HepG2 (cell line): ENCODE measurements around the gene UBXN2A. TPM values are rescaled to one million over a fixed set of nuclear protein-coding genes. Genes with fewer than 3 reads are reported as not detected.

ENCODE experiments used
- FOXK1 ChIP-seq: sonication (generic); formaldehyde crosslinking; IDR thresholded peaks from 2 replicates; pipeline ENCODE4 v1.4.0; 2020; ENCODE audit warnings: low read depth, missing genetic modification reagents, borderline replicate concordance
- HNF4G ChIP-seq, 2 experiments: sonication (generic) in 1 of 2; formaldehyde crosslinking in 1 of 2; IDR thresholded peaks; 2 replicates each; pipeline versions ENCODE4 v1.4.0 to v1.6.1; 2011 to 2020; ENCODE audit warnings: borderline replicate concordance in 2 of 2, low read depth in 2 of 2, mild to moderate bottlenecking in 2 of 2, low read length in 1 of 2, missing genetic modification reagents in 1 of 2, moderate library complexity in 1 of 2
- PITX1 ChIP-seq: sonication (generic); formaldehyde crosslinking; IDR thresholded peaks from 2 replicates; pipeline ENCODE4 v1.5.1; 2020; ENCODE audit warnings: mild to moderate bottlenecking, missing genetic modification reagents
- RBAK ChIP-seq: sonication (generic); formaldehyde crosslinking; IDR thresholded peaks from 2 replicates; pipeline ENCODE4 v1.5.1; 2020; ENCODE audit warnings: mild to moderate bottlenecking, missing genetic modification reagents
- XRCC5 ChIP-seq: fragments of 200-400 bp; formaldehyde crosslinking; optimal IDR thresholded peaks from 2 replicates; pipeline ENCODE3; 2017; ENCODE audit warnings: mild to moderate bottlenecking, low read length
- ZNF816 ChIP-seq: sonication (generic); formaldehyde crosslinking; IDR thresholded peaks from 2 replicates; pipeline ENCODE4 v1.8.0; 2022; ENCODE audit warnings: missing genetic modification reagents, mild to moderate bottlenecking, borderline replicate concordance
- ZNF879 ChIP-seq: sonication (generic); formaldehyde crosslinking; IDR thresholded peaks from 2 replicates; pipeline ENCODE4 v1.8.1; 2023; ENCODE audit warnings: missing genetic modification reagents
- polyA plus RNA-seq, 8 experiments: library from polyadenylated mRNA; depleted of rRNA in 3 of 8; stranded (reverse) in 7 of 8; unstranded in 1 of 8; fragments of >200 nt; fragmentation: Illumina TruSeq in 4 of 8; extraction: Trizol in 4 of 8; gene quantifications; 2 replicates each; pipeline versions ENCODE4 v1.2.1 to v1.2.3, GENCODE V29; 2011 to 2016; ENCODE audit warnings: low read depth in 4 of 8, missing spikeins in 1 of 8, mixed read lengths in 1 of 8; ENCODE audit not compliant: insufficient read depth in 1 of 8
- total RNA-seq, 5 experiments: library from RNA; depleted of rRNA; stranded (reverse); fragments of >200 nt; fragmentation: Illumina TruSeq; extraction: Trizol; gene quantifications; 2 replicates each; pipeline ENCODE4 v1.2.3, GENCODE V29; 2016; ENCODE audit warnings: low read depth in 1 of 5
- TF ChIP-seq, protein P1 (sequence below): sonication (generic); formaldehyde crosslinking; IDR thresholded peaks from 2 replicates; pipeline ENCODE4 v1.8.1; 2023; ENCODE audit warnings: mild to moderate bottlenecking, inconsistent platforms, moderate library complexity, missing genetic modification reagents, borderline replicate concordance
- TF ChIP-seq, protein P2 (sequence below): IDR thresholded peaks from 2 replicates; pipeline ENCODE4 v1.6.1; 2016; ENCODE audit warnings: missing genetic modification reagents, missing compliant biosample characterization
- TF ChIP-seq, protein P3 (sequence below): IDR thresholded peaks from 2 replicates; pipeline ENCODE4 v1.6.1; 2016
- TF ChIP-seq, protein P4 (sequence below): sonication (generic); formaldehyde crosslinking; IDR thresholded peaks from 2 replicates; pipeline ENCODE4 v1.4.0; 2020; ENCODE audit warnings: missing genetic modification reagents
- TF ChIP-seq, protein P5 (sequence below): conservative IDR thresholded peaks from 2 replicates; pipeline ENCODE4 v1.6.1; 2018; ENCODE audit warnings: missing genetic modification reagents
- TF ChIP-seq, protein P6 (sequence below): sonication (generic); formaldehyde crosslinking; IDR thresholded peaks from 2 replicates; pipeline ENCODE4 v1.9.0; 2021; ENCODE audit warnings: missing genetic modification reagents, borderline replicate concordance
- TF ChIP-seq, protein P7 (sequence below): sonication (generic); formaldehyde crosslinking; IDR thresholded peaks from 2 replicates; pipeline ENCODE4 v1.8.0; 2022; ENCODE audit warnings: mild to moderate bottlenecking, missing genetic modification reagents, borderline replicate concordance

UBXN2A gene
- total and polyA plus RNA-seq, 2 of the 13 experiments (the other 11 are each of a cell fraction or from before 2014, with no cell fraction given), result 8.3 to 20.9 TPM

DNA sequence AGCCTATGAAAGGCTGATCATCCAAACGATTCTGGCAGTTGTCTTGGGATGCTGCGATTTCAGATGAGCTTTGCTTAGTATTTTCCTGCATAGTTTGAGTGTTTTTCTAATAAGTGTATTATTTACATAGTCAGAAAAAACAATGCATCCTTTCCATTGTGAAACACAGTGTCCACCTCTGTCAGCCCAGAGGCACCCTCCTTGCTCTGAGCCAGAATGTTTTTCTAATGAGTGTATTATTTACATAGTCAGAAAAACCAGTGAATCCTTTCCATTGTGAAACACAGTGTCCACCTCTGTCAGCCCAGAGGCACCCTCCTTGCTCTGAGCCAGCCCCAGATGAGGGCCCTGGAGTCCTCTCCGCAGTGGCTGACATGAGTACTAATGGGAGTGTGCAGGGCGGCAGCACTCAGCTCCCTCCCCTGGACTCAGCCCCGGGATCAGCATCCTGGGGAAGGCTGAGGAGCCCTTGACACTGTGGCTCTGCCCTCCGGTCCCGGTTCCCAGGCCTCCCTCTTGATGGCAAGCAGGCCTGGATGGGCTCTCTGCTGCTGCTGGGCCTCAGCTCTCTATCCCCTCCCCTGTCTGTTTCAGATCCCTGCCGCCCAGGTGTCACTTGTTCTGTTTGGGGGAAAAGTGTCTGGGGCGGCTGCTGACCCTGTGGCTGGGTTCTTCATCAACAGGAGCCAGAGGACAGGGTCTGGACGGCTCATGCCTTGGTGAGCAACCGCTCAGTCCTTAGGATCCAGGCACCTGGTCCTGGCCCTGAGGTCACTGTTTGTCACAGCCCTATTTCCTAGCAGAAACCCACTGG is 75.5 kb downstream of the UBXN2A start (continued):
- TF ChIP-seq ZNF816 (CRISPR knock-in tag), result peak; percentile 94; the same call in 1 of the 2 replicates
- no peak for TF ChIP-seq PITX1 (CRISPR knock-in tag)
- TF ChIP-seq RBAK, result no peak
- no peak for TF ChIP-seq ZNF879 (CRISPR knock-in tag)
- peak; percentile 34 for TF ChIP-seq XRCC5
- TF ChIP-seq, protein P1, sequence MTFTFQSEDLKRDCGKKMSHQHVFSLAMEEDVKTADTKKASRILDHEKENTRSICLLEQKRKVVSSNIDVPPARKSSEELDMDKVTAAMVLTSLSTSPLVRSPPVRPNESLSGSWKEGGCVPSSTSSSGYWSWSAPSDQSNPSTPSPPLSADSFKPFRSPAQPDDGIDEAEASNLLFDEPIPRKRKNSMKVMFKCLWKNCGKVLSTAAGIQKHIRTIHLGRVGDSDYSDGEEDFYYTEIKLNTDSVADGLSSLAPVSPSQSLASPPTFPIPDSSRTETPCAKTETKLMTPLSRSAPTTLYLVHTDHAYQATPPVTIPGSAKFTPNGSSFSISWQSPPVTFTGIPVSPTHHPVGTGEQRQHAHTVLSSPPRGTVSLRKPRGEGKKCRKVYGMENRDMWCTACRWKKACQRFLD (CRISPR knock-in tag), result 0 out of 2 replicates have a peak, but pooled peaks have one; percentile 5
- peak; percentile 60; the same call in 1 of the 2 replicates for TF ChIP-seq FOXK1 (CRISPR knock-in tag)
- TF ChIP-seq, protein P2, sequence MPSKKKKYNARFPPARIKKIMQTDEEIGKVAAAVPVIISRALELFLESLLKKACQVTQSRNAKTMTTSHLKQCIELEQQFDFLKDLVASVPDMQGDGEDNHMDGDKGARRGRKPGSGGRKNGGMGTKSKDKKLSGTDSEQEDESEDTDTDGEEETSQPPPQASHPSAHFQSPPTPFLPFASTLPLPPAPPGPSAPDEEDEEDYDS (CRISPR knock-in tag), result peak; percentile 34; the same call in 1 of the 2 replicates
- TF ChIP-seq, protein P3, sequence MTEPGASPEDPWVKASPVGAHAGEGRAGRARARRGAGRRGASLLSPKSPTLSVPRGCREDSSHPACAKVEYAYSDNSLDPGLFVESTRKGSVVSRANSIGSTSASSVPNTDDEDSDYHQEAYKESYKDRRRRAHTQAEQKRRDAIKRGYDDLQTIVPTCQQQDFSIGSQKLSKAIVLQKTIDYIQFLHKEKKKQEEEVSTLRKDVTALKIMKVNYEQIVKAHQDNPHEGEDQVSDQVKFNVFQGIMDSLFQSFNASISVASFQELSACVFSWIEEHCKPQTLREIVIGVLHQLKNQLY (CRISPR knock-in tag), result peak; percentile 64; the same call in 1 of the 2 replicates
- TF ChIP-seq, protein P4, sequence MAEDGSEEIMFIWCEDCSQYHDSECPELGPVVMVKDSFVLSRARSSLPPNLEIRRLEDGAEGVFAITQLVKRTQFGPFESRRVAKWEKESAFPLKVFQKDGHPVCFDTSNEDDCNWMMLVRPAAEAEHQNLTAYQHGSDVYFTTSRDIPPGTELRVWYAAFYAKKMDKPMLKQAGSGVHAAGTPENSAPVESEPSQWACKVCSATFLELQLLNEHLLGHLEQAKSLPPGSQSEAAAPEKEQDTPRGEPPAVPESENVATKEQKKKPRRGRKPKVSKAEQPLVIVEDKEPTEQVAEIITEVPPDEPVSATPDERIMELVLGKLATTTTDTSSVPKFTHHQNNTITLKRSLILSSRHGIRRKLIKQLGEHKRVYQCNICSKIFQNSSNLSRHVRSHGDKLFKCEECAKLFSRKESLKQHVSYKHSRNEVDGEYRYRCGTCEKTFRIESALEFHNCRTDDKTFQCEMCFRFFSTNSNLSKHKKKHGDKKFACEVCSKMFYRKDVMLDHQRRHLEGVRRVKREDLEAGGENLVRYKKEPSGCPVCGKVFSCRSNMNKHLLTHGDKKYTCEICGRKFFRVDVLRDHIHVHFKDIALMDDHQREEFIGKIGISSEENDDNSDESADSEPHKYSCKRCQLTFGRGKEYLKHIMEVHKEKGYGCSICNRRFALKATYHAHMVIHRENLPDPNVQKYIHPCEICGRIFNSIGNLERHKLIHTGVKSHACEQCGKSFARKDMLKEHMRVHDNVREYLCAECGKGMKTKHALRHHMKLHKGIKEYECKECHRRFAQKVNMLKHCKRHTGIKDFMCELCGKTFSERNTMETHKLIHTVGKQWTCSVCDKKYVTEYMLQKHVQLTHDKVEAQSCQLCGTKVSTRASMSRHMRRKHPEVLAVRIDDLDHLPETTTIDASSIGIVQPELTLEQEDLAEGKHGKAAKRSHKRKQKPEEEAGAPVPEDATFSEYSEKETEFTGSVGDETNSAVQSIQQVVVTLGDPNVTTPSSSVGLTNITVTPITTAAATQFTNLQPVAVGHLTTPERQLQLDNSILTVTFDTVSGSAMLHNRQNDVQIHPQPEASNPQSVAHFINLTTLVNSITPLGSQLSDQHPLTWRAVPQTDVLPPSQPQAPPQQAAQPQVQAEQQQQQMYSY, result 0 out of 2 replicates have a peak, but pooled peaks have one; percentile 41
- TF ChIP-seq, protein P5, sequence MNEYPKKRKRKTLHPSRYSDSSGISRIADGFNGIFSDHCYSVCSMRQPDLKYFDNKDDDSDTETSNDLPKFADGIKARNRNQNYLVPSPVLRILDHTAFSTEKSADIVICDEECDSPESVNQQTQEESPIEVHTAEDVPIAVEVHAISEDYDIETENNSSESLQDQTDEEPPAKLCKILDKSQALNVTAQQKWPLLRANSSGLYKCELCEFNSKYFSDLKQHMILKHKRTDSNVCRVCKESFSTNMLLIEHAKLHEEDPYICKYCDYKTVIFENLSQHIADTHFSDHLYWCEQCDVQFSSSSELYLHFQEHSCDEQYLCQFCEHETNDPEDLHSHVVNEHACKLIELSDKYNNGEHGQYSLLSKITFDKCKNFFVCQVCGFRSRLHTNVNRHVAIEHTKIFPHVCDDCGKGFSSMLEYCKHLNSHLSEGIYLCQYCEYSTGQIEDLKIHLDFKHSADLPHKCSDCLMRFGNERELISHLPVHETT, result peak; percentile 55; the same call in 1 of the 2 replicates
- TF ChIP-seq, protein P6, sequence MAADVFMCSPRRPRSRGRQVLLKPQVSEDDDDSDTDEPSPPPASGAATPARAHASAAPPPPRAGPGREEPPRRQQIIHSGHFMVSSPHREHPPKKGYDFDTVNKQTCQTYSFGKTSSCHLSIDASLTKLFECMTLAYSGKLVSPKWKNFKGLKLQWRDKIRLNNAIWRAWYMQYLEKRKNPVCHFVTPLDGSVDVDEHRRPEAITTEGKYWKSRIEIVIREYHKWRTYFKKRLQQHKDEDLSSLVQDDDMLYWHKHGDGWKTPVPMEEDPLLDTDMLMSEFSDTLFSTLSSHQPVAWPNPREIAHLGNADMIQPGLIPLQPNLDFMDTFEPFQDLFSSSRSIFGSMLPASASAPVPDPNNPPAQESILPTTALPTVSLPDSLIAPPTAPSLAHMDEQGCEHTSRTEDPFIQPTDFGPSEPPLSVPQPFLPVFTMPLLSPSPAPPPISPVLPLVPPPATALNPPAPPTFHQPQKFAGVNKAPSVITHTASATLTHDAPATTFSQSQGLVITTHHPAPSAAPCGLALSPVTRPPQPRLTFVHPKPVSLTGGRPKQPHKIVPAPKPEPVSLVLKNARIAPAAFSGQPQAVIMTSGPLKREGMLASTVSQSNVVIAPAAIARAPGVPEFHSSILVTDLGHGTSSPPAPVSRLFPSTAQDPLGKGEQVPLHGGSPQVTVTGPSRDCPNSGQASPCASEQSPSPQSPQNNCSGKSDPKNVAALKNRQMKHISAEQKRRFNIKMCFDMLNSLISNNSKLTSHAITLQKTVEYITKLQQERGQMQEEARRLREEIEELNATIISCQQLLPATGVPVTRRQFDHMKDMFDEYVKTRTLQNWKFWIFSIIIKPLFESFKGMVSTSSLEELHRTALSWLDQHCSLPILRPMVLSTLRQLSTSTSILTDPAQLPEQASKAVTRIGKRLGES (CRISPR knock-in tag), result no peak
- no peak for TF ChIP-seq HNF4G (IDR thresholded peaks at IDR 0.05; ENCODE audit: borderline replicate concordance, low read depth, low read length)
- TF ChIP-seq HNF4G (CRISPR knock-in tag; IDR thresholded peaks at IDR 0.05; ENCODE audit: borderline replicate concordance, low read depth), result no peak
- TF ChIP-seq, protein P7, sequence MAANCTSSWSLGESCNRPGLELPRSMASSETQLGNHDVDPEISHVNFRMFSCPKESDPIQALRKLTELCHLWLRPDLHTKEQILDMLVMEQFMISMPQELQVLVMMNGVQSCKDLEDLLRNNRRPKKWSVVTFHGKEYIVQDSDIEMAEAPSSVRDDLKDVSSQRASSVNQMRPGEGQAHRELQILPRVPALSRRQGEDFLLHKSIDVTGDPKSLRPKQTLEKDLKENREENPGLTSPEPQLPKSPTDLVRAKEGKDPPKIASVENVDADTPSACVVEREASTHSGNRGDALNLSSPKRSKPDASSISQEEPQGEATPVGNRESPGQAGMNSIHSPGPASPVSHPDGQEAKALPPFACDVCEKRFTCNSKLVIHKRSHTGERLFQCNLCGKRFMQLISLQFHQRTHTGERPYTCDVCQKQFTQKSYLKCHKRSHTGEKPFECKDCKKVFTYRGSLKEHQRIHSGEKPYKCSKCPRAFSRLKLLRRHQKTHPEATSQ (CRISPR knock-in tag), result no peak
